Nephron progenitor cell (in vitro differentiated cells): ENCODE results near the gene SMG9.

Experiments
- DNase-seq: peaks from one replicate; pipeline ENCODE4 v3.0.0; 2021
- H3K27ac Mint-ChIP-seq: 2 replicates; pipeline ENCODE4 v1.8.0; 2021; ENCODE audit warnings: mild to moderate bottlenecking, moderate library complexity, mixed read lengths
- H3K27me3 Mint-ChIP-seq: 2 replicates; pipeline ENCODE4 v1.8.0; 2021; ENCODE audit warnings: mild to moderate bottlenecking, low read depth, mixed read lengths; ENCODE audit not compliant: poor library complexity
- H3K36me3 Mint-ChIP-seq: 2 replicates; pipeline ENCODE4 v1.8.0; 2021; ENCODE audit warnings: low read depth, mixed read lengths
- H3K4me1 Mint-ChIP-seq: 2 replicates; pipeline ENCODE4 v1.8.0; 2021; ENCODE audit warnings: mixed read lengths
- H3K4me3 Mint-ChIP-seq: 2 replicates; pipeline ENCODE4 v1.8.0; 2021; ENCODE audit warnings: mild to moderate bottlenecking, moderate library complexity, mixed read lengths
- H3K9me3 Mint-ChIP-seq: 2 replicates; pipeline ENCODE4 v1.8.0; 2021; ENCODE audit warnings: mild to moderate bottlenecking, moderate library complexity, mixed read lengths
- TF ChIP-seq, protein P1 (sequence below): fragments of 200-600 bp; sonication (generic); IDR thresholded peaks from 2 replicates; pipeline ENCODE4 v1.5.0; 2021; ENCODE audit warnings: antibody characterized with exemption

SMG9 gene

GRCh38 chr19:43748685-43749084 lies 6.1 kb downstream of the SMG9 start:
- Mint-ChIP-seq H3K27me3 (no peaks in the 10 kb centered on the region), H3K4me1 (peaks cover 19% of the 10 kb centered on the region), H3K9me3 (no peaks in the 10 kb centered on the region), H3K36me3 (peaks cover 56% of the 10 kb centered on the region), H3K4me3 (no peak overlapping the region), H3K27ac (peak overlapping the region; percentile 43)
- TF ChIP-seq, protein P1, sequence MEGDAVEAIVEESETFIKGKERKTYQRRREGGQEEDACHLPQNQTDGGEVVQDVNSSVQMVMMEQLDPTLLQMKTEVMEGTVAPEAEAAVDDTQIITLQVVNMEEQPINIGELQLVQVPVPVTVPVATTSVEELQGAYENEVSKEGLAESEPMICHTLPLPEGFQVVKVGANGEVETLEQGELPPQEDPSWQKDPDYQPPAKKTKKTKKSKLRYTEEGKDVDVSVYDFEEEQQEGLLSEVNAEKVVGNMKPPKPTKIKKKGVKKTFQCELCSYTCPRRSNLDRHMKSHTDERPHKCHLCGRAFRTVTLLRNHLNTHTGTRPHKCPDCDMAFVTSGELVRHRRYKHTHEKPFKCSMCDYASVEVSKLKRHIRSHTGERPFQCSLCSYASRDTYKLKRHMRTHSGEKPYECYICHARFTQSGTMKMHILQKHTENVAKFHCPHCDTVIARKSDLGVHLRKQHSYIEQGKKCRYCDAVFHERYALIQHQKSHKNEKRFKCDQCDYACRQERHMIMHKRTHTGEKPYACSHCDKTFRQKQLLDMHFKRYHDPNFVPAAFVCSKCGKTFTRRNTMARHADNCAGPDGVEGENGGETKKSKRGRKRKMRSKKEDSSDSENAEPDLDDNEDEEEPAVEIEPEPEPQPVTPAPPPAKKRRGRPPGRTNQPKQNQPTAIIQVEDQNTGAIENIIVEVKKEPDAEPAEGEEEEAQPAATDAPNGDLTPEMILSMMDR: no peak
- no peak for DNase-seq

GRCh38 chr19:43748205-43748594 lies 6.6 kb downstream of the SMG9 start:
- TF ChIP-seq, protein P1: no peak
- Mint-ChIP-seq H3K9me3 (no peaks in the 10 kb centered on the region), H3K4me3 (no peak overlapping the region), H3K4me1 (peaks cover 14% of the 10 kb centered on the region), H3K27ac (no peak overlapping the region), H3K27me3 (no peaks in the 10 kb centered on the region), H3K36me3 (peaks cover 61% of the 10 kb centered on the region)
- DNase-seq: no peak

DNA sequence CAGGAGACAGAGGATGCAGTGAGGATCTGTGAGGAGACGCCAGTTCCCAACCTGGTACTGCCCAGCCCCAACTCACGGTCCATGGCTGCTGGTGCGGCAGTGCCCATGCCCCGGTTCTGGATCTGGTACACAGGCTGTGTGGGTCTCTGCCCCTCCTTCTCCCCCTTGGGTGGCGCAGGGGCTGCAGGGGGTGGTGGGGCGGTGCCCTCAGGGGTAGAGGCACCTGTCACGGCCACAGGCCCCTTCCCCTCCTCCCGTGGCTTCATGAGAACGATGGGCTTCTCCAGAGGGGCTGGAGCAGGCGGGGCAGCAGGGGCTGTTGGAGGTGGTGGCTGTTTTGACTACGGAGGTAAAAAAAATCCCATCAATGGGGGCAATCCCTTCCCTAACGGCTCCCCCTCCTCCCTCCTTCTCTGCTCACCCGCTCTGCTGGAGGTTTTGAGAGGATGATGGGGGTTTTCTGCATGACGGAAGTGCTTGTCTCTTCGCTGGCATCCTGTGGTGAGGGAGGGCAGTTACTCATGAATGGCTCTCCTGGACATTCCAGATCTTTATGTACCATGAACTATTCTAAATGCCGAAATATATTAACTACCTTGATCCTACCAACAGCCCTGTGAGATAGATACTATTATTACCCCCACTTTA lies 7.1 kb downstream of the SMG9 start:
- H3K36me3 Mint-ChIP-seq: peaks cover 61% of the 10 kb centered on the region
- H3K27ac Mint-ChIP-seq: no peak overlapping the region
- H3K27me3 Mint-ChIP-seq: no peaks in the 10 kb centered on the region
- TF ChIP-seq, protein P1: no peak
- no peaks in the 10 kb centered on the region for H3K9me3 Mint-ChIP-seq
- peaks cover 9% of the 10 kb centered on the region for H3K4me1 Mint-ChIP-seq
- DNase-seq: no peak
- no peak overlapping the region for H3K4me3 Mint-ChIP-seq

DNA sequence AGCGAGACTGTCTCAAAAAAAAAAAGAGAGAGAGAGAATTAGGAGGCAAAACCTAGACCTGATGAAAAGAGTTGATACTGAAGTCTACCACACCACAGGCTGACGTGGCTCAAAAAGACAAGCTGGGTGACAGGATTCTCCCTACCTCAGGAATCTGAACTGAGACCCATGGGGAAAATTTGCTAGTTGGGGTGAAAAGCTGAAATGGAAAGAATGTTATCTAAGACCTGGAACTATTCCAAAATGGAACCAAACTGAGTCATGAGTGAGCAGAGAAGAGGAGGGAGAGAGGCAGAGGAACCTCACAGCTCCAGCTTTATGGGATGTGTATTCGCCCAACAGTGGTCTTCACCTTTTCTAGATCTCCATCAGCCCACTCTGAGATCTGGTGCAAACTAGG lies 11.7 kb downstream of the SMG9 start:
- DNase-seq: no peak
- peak overlapping the region; percentile 39 for H3K27ac Mint-ChIP-seq
- no peaks in the 10 kb centered on the region for H3K9me3 Mint-ChIP-seq
- no peaks in the 10 kb centered on the region for H3K27me3 Mint-ChIP-seq
- H3K36me3 Mint-ChIP-seq: peaks cover 70% of the 10 kb centered on the region
- H3K4me3 Mint-ChIP-seq: no peak overlapping the region
- TF ChIP-seq, protein P1: no peak
- no peaks in the 10 kb centered on the region for H3K4me1 Mint-ChIP-seq

GRCh38 chr19:43741075-43741825 lies 13.5 kb downstream of the SMG9 start:
- DNase-seq: no peak
- Mint-ChIP-seq H3K9me3 (no peaks in the 10 kb centered on the region), H3K4me1 (no peaks in the 10 kb centered on the region), H3K36me3 (peaks cover 82% of the 10 kb centered on the region), H3K27ac (no peak overlapping the region), H3K27me3 (no peaks in the 10 kb centered on the region), H3K4me3 (no peak overlapping the region)
- TF ChIP-seq, protein P1: no peak
